PFSK-1 (cell line): ENCODE data around the gene NKX6-2.

Experiments used
- FOXP2 ChIP-seq: optimal IDR thresholded peaks from 2 replicates; pipeline ENCODE3; 2011; ENCODE audit warnings: borderline replicate concordance, control low read depth, inconsistent platforms; ENCODE audit not compliant: insufficient read depth; ENCODE audit errors: extremely low read length, extremely low read depth
- POLR2AphosphoS5 ChIP-seq: IDR thresholded peaks from 2 replicates; pipeline ENCODE4 v1.6.1; 2012; ENCODE audit warnings: low read depth, mild to moderate bottlenecking, control low read depth, low read length, moderate library complexity
- REST ChIP-seq, 2 experiments: IDR thresholded peaks; 2 replicates each; pipeline versions ENCODE4 v1.6.1 to v1.8.0; 2011 to 2012; ENCODE audit warnings: low read depth in 2 of 2, low read length in 2 of 2, control low read depth in 1 of 2, inconsistent platforms in 1 of 2, mild to moderate bottlenecking in 1 of 2, moderate library complexity in 1 of 2; ENCODE audit not compliant: insufficient read depth in 1 of 2
- SIN3A ChIP-seq: IDR thresholded peaks from 2 replicates; pipeline ENCODE4 v1.6.1; 2012; ENCODE audit warnings: mild to moderate bottlenecking, low read length, moderate library complexity, borderline replicate concordance; ENCODE audit not compliant: insufficient read depth
- TAF1 ChIP-seq: IDR thresholded peaks from 2 replicates; pipeline ENCODE4 v1.6.1; 2012; ENCODE audit warnings: low read length, control low read depth, borderline replicate concordance; ENCODE audit not compliant: insufficient read depth

Gene NKX6-2

GRCh38 chr10:132745511-132745910, 40.4 kb downstream of the NKX6-2 start:
- TF ChIP-seq REST (IDR thresholded peaks at IDR 0.05; ENCODE audit: insufficient read depth in 1 of 2, low read depth in 2 of 2, low read length in 2 of 2), result no peak
- TF ChIP-seq POLR2AphosphoS5, result no peak
- no peak for TF ChIP-seq TAF1

- no peak for TF ChIP-seq TAF1
- TF ChIP-seq REST (IDR thresholded peaks at IDR 0.05; ENCODE audit: insufficient read depth in 1 of 2, low read depth in 2 of 2, low read length in 2 of 2), result no peak
- no peak for TF ChIP-seq POLR2AphosphoS5
- TF ChIP-seq SIN3A, result no peak
- no peak for TF ChIP-seq FOXP2
Observed at GRCh38 chr10:132744839-132745238, 41.1 kb downstream of the NKX6-2 start.

- TF ChIP-seq TAF1, result no peak
- TF ChIP-seq REST (IDR thresholded peaks at IDR 0.05; ENCODE audit: insufficient read depth in 1 of 2, low read depth in 2 of 2, low read length in 2 of 2), result no peak
- TF ChIP-seq SIN3A, result no peak
- TF ChIP-seq POLR2AphosphoS5, result no peak
- TF ChIP-seq FOXP2, result no peak
Observed at GRCh38 chr10:132743925-132744490, 41.9 kb downstream of the NKX6-2 start.

DNA sequence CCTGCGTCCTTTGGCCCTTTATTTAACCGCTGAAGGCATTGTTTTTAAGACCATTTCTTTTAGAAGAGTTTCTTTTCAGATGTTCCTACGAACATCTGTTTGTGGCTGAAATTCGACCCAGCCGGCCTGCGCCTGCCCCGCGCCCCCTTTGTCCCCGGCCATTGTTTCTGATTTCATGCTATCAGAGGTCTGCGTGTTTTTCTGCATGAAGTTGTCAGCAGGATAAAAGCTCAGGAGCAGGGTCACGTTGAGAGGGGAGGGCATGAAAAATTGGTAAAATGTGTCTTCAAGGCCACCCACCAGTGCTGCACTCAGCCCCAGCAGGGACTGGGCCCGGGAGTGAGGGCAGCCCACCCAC, 43.1 kb downstream of the NKX6-2 start:
- TF ChIP-seq FOXP2 (no peak), POLR2AphosphoS5 (no peak), TAF1 (no peak), REST (IDR thresholded peaks at IDR 0.05; ENCODE audit: insufficient read depth in 1 of 2, low read depth in 2 of 2, low read length in 2 of 2) (no peak), SIN3A (no peak)

DNA sequence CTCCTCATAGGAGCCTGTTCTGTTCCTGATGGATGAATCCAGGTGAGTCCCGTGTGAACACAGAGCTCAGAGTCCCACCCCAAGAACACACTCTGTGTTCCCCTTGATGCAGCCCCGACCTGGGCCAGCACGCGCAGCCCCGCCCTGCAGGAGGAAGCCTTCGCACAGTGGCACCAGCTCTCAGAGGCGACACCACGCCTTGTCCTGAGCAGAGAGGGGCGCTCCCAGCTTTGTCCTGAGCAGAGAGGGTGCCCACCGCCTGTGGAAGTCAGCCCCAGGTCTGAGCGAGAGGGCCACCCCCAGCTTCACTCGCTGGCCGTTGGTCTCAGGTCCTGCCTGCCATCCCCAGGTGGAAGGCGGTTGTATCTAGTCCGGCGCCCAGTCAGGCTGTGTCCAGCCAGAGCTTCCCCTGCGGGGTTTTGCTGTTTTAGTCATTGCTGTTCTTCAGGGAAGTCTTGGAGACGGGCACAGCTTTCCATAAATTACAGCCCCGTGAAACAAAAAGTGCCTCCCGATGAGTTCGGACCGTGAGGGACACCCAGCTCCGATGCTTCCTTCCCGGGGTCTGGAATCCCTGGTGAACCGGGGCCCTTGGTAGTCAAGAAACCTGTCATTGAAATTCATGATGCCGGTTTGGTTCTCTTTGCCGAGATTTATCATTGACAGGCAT, 43.6 kb downstream of the NKX6-2 start:
- no peak for TF ChIP-seq FOXP2
- TF ChIP-seq POLR2AphosphoS5, result no peak
- no peak for TF ChIP-seq REST (IDR thresholded peaks at IDR 0.05; ENCODE audit: insufficient read depth in 1 of 2, low read depth in 2 of 2, low read length in 2 of 2)
- no peak for TF ChIP-seq TAF1
- TF ChIP-seq SIN3A, result no peak
